Neural crest cell (in vitro differentiated cells): ENCODE data around the gene DSCAM. TPM values are rescaled to one million over a fixed set of nuclear protein-coding genes. Genes with fewer than 3 reads are reported as not detected.
A peak's percentile ranks its signal among the peaks of the same experiment; 100 is the strongest.

Experiments used
- DNase-seq: peaks from one replicate; pipeline ENCODE4 v3.0.0; 2021; ENCODE audit warnings: low read depth, mixed read lengths, low spot score
- H3K27ac Mint-ChIP-seq: one replicate; pipeline ENCODE4 v1.8.0; 2021; ENCODE audit warnings: mild to moderate bottlenecking, mixed read lengths; ENCODE audit not compliant: unreplicated experiment
- H3K27me3 Mint-ChIP-seq: 2 replicates; pipeline ENCODE4 v1.8.0; 2021; ENCODE audit warnings: low read depth, mild to moderate bottlenecking, mixed read lengths
- H3K36me3 Mint-ChIP-seq: 2 replicates; pipeline ENCODE4 v1.8.0; 2021; ENCODE audit warnings: low read depth, mild to moderate bottlenecking, mixed read lengths
- H3K4me1 Mint-ChIP-seq: 2 replicates; pipeline ENCODE4 v1.8.0; 2021; ENCODE audit warnings: mixed read lengths
- H3K4me3 Mint-ChIP-seq: one replicate; pipeline ENCODE4 v1.8.0; 2021; ENCODE audit warnings: mild to moderate bottlenecking, mixed read lengths
- H3K9me3 Mint-ChIP-seq: 2 replicates; pipeline ENCODE4 v1.8.0; 2021; ENCODE audit warnings: mixed read lengths
- CTCF ChIP-seq: fragments of 200-600 bp; sonication (generic); conservative IDR thresholded peaks from 2 replicates; pipeline ENCODE4 v1.5.0; 2021; ENCODE audit warnings: antibody characterized with exemption, mild to moderate bottlenecking
- total RNA-seq: library from RNA; stranded (reverse); gene quantifications from 2 replicates; pipeline ENCODE4 v1.2.1, GENCODE V29; 2021

The DSCAM gene
- total RNA-seq, 1 donor from 2014 or later = 0.19 TPM

DNA sequence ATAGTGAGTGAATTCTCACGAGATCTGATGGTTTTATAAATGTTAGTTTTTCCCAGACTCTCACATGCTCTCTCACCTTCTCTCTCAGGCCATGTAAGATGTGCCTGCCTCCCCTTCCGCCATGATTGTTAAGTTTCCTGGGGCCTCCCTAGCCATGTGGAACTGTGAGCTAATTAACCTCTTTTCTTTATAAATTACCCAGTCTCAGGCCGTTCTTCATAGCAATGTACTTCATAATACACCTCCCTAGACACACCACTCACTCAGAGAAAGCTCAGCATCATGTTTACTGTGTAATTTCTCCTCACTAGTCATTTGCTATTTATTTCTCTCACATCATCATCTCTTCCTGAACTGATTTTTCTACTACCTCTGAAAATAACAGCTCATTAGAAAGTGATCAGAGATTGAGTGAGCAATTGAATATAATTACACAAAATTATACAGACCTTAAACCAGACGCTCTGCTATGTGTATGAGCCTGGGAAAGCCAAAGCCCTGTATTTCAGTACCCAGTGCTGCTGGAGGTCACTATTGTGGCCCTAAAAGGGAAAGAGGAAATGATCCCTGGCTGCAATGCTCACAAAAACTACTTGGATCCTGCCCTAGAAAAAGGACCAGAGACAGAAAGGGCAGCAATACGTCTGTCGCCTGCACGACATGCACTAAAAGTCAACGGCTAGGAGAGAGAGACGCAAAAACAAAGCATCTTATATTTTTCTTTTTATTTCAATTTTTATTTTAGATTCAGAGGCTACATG lies 284.5 kb downstream of the DSCAM start:
- Mint-ChIP-seq H3K27me3 (no peaks in the 10 kb centered on the region), H3K27ac (no peak overlapping the region), H3K36me3 (no peaks in the 10 kb centered on the region), H3K4me1 (peaks cover 9% of the 10 kb centered on the region), H3K4me3 (no peak overlapping the region), H3K9me3 (no peaks in the 10 kb centered on the region)
- no peak for DNase-seq
- TF ChIP-seq CTCF = no peak

DNA sequence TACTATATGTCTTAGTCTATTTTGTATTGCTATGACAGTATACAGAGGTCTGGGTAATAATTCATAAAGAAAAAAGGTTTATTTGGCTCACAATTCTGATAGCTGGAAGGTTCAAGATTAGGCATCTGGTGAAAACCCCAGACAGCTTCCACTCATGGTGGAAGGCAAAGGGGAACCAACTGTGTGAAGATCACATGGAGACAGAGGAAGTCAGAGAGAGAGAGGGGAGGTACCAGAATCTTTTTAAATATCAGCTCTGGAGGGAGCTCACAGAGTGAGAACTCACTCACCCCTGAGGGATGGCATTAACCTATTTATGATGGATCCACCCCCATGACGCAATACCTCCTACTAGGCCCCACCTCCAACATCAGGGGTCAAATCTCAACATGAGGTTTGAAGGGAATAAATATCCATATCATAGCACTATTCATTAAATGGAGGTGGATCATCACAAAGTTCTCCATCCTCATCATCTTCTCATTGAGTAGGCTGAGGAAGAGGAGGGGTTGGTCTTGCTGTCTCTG lies 290.5 kb downstream of the DSCAM start:
- Mint-ChIP-seq H3K27ac (peak overlapping the region; percentile 78), H3K9me3 (peaks cover 5% of the 10 kb centered on the region), H3K36me3 (no peaks in the 10 kb centered on the region), H3K4me3 (no peak overlapping the region), H3K27me3 (no peaks in the 10 kb centered on the region), H3K4me1 (no peaks in the 10 kb centered on the region)
- TF ChIP-seq CTCF = no peak
- DNase-seq = no peak

DNA sequence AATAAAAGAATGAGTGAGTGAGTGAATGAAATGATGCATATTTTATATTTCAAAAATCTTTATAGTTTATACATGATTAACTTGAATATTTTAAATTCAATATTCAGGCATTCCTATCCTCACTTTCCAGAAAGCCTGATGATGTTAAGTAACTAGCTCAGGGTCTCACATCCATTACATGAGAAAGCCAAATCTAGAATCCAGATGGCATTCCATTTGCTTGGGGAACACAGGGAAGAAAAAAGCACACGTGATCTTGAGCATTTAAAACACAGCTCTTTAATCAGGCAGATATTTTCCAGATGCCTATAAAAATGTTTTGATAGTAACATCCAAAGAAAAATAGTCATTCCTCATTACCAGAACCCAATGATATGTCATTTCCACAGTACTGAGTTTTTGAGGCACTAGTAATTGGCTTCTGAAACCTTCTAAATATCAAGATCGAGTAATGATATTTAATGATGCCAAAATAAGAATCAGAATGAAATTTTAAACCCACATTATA lies 291.9 kb downstream of the DSCAM start:
- peaks cover 11% of the 10 kb centered on the region for H3K9me3 Mint-ChIP-seq

GRCh38 chr21:40553781-40554180 lies 293.2 kb downstream of the DSCAM start:
- TF ChIP-seq CTCF = no peak
- Mint-ChIP-seq H3K27ac (no peak overlapping the region), H3K4me1 (no peaks in the 10 kb centered on the region), H3K27me3 (no peaks in the 10 kb centered on the region), H3K9me3 (peaks cover 11% of the 10 kb centered on the region), H3K36me3 (no peaks in the 10 kb centered on the region), H3K4me3 (no peak overlapping the region)
- no peak for DNase-seq

More for the DNA sequence above, 291.9 kb downstream of the DSCAM start:
- Mint-ChIP-seq H3K4me3 (no peak overlapping the region), H3K36me3 (no peaks in the 10 kb centered on the region), H3K27ac (no peak overlapping the region), H3K27me3 (no peaks in the 10 kb centered on the region), H3K4me1 (no peaks in the 10 kb centered on the region)
- no peak for TF ChIP-seq CTCF
- no peak for DNase-seq

- Mint-ChIP-seq H3K4me1 (peaks cover 14% of the 10 kb centered on the region), H3K9me3 (peaks cover 13% of the 10 kb centered on the region), H3K36me3 (peaks cover 5% of the 10 kb centered on the region), H3K4me3 (no peak overlapping the region), H3K27me3 (no peaks in the 10 kb centered on the region), H3K27ac (peak overlapping the region; percentile 76)
- no peak for TF ChIP-seq CTCF
- no peak for DNase-seq
Observed at GRCh38 chr21:40547906-40548513, 298.9 kb downstream of the DSCAM start.
